Spleen (tissue), 7 donors: ENCODE data around the gene TMCO4.

Source experiments
- POLR2A ChIP-seq, 3 donors: fragments of 450-650 bp; IDR thresholded peaks; one replicate each; pipeline ENCODE4 v1.5.1; 2017; ENCODE audit warnings: antibody characterized with exemption in 3 of 3, mild to moderate bottlenecking in 1 of 3
- TF ChIP-seq, protein P1 (sequence below), 11 experiments: fragments of 200-600 bp in 7 of 11; fragments of 450-650 bp in 4 of 11; sonication (generic) in 4 of 11; IDR thresholded peaks in 8 of 11; conservative IDR thresholded peaks in 3 of 11; 1 replicate in 7 of 11; 2 replicates in 4 of 11; pipeline versions ENCODE4 v1.4.0 to v1.8.0; 2016 to 2021; ENCODE audit warnings: antibody characterized with exemption in 11 of 11, inconsistent platforms in 4 of 11, mild to moderate bottlenecking in 1 of 11
- donor health status: DM: no; HTN: no; CAD: no; lungs with moderate emphysema.
- donor health status: DM: no; HTN: no; CAD: no.
- donor health status: DM: no; HTN: no; CAD: no.

DNA sequence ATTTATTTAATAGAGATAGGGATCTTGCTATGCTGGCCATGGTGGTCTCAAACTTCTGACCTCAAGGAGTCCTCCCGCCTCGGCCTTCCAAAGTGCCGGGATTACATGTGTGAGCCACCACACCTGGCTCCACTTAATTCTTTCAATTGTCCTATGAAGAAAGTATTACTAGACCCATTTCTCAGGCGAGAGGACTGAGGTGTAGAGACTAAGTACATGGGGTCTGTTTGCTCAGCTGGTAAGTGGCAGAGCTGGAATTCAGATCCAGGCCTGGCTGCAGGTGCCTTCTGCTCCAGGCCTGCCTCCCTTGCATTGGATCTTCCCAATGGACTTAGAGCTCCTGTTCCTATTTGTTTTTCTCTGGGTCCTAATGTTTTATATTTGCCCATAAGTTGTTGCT lies 79.5 kb downstream of the TMCO4 start:
- TF ChIP-seq, protein P1, sequence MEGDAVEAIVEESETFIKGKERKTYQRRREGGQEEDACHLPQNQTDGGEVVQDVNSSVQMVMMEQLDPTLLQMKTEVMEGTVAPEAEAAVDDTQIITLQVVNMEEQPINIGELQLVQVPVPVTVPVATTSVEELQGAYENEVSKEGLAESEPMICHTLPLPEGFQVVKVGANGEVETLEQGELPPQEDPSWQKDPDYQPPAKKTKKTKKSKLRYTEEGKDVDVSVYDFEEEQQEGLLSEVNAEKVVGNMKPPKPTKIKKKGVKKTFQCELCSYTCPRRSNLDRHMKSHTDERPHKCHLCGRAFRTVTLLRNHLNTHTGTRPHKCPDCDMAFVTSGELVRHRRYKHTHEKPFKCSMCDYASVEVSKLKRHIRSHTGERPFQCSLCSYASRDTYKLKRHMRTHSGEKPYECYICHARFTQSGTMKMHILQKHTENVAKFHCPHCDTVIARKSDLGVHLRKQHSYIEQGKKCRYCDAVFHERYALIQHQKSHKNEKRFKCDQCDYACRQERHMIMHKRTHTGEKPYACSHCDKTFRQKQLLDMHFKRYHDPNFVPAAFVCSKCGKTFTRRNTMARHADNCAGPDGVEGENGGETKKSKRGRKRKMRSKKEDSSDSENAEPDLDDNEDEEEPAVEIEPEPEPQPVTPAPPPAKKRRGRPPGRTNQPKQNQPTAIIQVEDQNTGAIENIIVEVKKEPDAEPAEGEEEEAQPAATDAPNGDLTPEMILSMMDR (IDR thresholded peaks at IDR 0.05 in 8 of 11, conservative IDR thresholded peaks at IDR 0.05 in 3 of 11), result no peak
- no peak for TF ChIP-seq POLR2A (IDR thresholded peaks at IDR 0.05)
